Memory B cell (primary cell): ENCODE results near the gene INAVA.
A peak's percentile ranks its signal among the peaks of the same experiment; 100 is the strongest.

Experiments used
- ATAC-seq: fragments of 150-1000 bp; cut with Tn5 transposase; 2 replicates; pipeline ENCODE4 v1.10.0; 2021; ENCODE audit warnings: low read depth, mild to moderate bottlenecking, moderate library complexity
- DNase-seq, 2 donors: peaks; one replicate each; pipeline ENCODE4 v3.0.0; 2022; ENCODE audit warnings: low spot score in 2 of 2
- H3K27ac Mint-ChIP-seq: one replicate; pipeline ENCODE4 v1.8.0; 2022; ENCODE audit warnings: mild to moderate bottlenecking, moderate library complexity, mixed read lengths
- H3K27me3 Mint-ChIP-seq: one replicate; pipeline ENCODE4 v1.8.0; 2022; ENCODE audit warnings: mixed read lengths
- H3K36me3 Mint-ChIP-seq: one replicate; pipeline ENCODE4 v1.8.0; 2022; ENCODE audit warnings: mild to moderate bottlenecking, mixed read lengths
- H3K4me1 Mint-ChIP-seq: one replicate; pipeline ENCODE4 v1.8.0; 2022; ENCODE audit warnings: mixed read lengths
- H3K4me3 Mint-ChIP-seq: one replicate; pipeline ENCODE4 v1.8.0; 2022; ENCODE audit warnings: mild to moderate bottlenecking, moderate library complexity, mixed read lengths
- H3K9me3 Mint-ChIP-seq: one replicate; pipeline ENCODE4 v1.8.0; 2022; ENCODE audit warnings: mixed read lengths

The INAVA gene

GRCh38 chr1:200869376-200869752 is 25.3 kb upstream of the INAVA start:
- ATAC-seq: peak; percentile 3
- peak overlapping the region; percentile 80 for H3K4me3 Mint-ChIP-seq
- peaks cover 47% of the 10 kb centered on the region for H3K4me1 Mint-ChIP-seq
- no peaks in the 10 kb centered on the region for H3K9me3 Mint-ChIP-seq
- DNase-seq: no peak
- H3K27ac Mint-ChIP-seq: peak overlapping the region; percentile 88
- H3K36me3 Mint-ChIP-seq: no peaks in the 10 kb centered on the region
- H3K27me3 Mint-ChIP-seq: peaks cover 1% of the 10 kb centered on the region

DNA sequence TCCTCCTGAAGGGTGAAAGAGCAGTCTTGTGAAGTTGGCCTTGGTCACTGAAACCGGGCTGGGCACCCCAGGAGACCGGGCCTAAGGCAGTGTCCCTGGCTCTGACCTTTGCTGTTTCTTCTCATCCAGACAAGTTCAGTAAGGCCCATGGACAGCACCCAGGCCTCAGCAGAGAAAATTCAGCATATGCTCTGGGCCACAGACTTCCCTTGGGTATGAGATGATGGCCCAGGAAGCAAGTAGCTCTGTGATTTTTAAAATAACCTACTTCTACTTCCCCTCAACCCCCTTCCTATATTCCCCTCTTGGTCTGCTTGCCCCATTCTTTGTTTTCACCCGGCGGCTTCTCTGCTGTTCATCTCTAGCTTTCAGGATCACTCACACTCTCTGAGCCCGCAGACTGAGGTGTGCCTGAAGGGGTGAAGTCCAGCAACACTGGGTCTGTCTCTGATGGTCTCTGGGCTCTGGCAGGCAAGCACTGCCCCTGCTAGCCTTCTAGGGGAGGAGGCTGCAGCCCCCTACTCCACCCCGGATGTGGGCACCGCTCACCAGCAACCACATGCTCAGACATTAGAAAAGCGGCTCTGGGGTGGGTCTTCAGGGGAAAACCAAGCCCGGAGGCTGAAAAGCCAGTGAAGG is 24.8 kb upstream of the INAVA start:
- Mint-ChIP-seq H3K36me3 (no peaks in the 10 kb centered on the region), H3K9me3 (no peaks in the 10 kb centered on the region), H3K4me1 (peaks cover 50% of the 10 kb centered on the region), H3K27me3 (peaks cover 3% of the 10 kb centered on the region), H3K27ac (peak overlapping the region; percentile 88), H3K4me3 (peak overlapping the region; percentile 80)
- no peak for DNase-seq
- ATAC-seq: peak; percentile 49

DNA sequence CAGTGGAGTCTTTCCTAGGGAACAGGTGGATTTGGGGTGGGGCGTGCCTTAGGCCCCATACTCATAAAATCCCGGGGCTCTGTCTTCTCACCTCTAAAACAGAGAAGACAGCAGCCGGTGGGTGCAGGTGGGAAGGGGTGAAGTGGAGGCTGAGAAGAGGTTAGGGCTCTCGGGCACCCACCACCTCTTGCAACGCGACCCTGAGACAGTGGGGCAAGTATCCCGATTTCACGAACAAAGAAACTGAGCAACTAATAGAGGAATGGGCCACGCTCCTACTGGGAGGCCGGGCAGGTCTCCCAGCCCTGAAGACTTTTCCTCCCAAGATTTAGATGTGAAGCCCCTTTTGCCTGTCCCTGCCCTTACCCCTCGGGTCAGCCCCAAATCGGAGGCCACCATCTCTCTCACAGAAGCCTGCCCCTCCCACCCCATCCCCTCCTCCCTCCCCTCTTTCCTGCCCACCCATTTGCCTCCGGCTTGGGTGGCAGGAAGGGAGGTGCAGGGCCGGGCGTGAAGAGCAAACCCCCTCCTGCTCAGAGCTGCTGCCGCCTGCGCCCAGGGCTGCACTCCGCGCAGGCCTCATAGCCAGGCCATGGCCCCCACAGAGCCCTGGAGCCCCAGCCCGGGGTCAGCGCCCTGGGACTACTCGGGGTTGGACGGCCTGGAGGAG is 22.1 kb upstream of the INAVA start, which contains the start of gene GPR25:
Gene GPR25 (plus strand): TSS at position 536 of the 670 bp plus-strand sequence. CDS start 57 bp downstream, at position 593.
- Mint-ChIP-seq H3K4me3 (peak within 1 kb of the TSS; percentile 80), H3K4me1 (peaks cover 42% of the 10 kb centered on the region), H3K27me3 (peaks cover 5% of the 10 kb centered on the region), H3K9me3 (no peaks in the 10 kb centered on the region), H3K27ac (peak within 1 kb of the TSS; percentile 92), H3K36me3 (no peaks in the 10 kb centered on the region)
- ATAC-seq (no peak), DNase-seq (no peak)

DNA sequence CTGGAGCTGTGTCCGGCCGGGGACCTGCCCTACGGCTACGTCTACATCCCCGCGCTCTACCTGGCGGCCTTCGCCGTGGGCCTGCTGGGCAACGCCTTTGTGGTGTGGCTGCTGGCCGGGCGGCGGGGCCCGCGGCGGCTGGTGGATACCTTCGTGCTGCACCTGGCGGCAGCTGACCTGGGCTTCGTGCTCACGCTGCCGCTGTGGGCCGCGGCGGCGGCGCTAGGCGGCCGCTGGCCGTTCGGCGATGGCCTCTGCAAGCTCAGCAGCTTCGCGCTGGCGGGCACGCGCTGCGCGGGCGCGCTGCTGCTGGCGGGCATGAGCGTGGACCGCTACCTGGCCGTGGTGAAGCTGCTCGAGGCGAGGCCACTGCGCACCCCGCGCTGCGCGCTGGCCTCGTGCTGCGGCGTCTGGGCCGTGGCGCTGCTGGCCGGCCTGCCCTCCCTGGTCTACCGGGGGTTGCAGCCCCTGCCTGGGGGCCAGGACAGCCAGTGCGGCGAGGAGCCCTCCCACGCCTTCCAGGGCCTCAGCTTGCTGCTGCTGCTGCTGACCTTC is 21.5 kb upstream of the INAVA start:
- H3K4me1 Mint-ChIP-seq: peaks cover 42% of the 10 kb centered on the region
- H3K27ac Mint-ChIP-seq: peak overlapping the region; percentile 92
- H3K27me3 Mint-ChIP-seq: peaks cover 5% of the 10 kb centered on the region
- peak overlapping the region; percentile 80 for H3K4me3 Mint-ChIP-seq
- DNase-seq: no peak
- ATAC-seq: no peak
- H3K36me3 Mint-ChIP-seq: no peaks in the 10 kb centered on the region
- no peaks in the 10 kb centered on the region for H3K9me3 Mint-ChIP-seq

DNA sequence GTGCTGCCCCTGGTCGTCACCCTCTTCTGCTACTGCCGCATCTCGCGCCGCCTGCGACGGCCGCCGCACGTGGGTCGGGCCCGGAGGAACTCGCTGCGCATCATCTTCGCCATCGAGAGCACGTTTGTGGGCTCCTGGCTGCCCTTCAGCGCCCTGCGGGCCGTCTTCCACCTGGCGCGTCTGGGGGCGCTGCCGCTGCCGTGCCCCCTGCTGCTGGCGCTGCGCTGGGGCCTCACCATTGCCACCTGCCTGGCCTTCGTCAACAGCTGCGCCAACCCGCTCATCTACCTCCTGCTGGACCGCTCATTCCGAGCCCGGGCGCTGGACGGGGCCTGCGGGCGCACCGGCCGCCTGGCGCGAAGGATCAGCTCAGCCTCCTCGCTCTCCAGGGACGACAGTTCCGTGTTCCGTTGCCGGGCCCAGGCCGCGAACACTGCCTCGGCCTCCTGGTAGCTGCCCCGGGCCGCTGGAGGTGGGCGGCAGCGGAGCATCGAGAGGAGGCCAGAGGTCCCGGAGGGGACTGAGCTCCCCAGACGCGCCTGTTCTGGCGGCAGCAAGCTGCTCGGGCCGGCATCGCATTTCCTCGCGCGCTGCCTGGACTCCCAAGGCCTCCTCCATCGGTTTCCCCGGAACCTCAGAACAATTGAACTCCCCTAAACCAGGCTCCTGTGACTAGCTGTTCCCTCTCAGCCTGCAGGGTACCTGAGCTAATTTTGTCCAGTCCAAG is 20.9 kb upstream of the INAVA start:
- DNase-seq (peak in 1 of 2 donors; percentile 56), ATAC-seq (peak; percentile 65)
- Mint-ChIP-seq H3K36me3 (no peaks in the 10 kb centered on the region), H3K27ac (peak overlapping the region; percentile 92), H3K27me3 (peaks cover 5% of the 10 kb centered on the region), H3K9me3 (no peaks in the 10 kb centered on the region), H3K4me1 (peaks cover 45% of the 10 kb centered on the region), H3K4me3 (peak overlapping the region; percentile 80)

DNA sequence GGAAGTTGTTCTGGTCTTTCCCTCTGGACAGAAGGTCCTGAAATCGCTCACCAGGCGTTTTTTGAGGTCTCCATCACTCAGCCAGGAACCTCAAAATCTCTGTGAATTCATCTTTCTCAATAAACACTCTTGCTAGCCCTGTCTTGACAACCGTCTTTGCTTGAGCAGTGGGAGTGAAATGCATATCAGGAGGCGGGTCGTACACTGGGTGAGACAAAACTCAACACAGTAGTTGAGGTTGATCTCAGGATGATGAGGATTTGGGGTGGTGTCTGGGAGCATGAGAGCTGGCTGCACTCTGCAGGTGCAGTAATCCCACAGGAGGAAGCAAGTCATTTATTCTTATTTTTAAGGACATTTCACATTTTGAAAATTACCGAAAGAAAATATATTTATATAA is 20.0 kb upstream of the INAVA start:
- H3K4me1 Mint-ChIP-seq: peaks cover 41% of the 10 kb centered on the region
- DNase-seq: no peak
- no peaks in the 10 kb centered on the region for H3K36me3 Mint-ChIP-seq
- H3K4me3 Mint-ChIP-seq: peak overlapping the region; percentile 80
- no peak for ATAC-seq
- no peaks in the 10 kb centered on the region for H3K9me3 Mint-ChIP-seq
- peaks cover 5% of the 10 kb centered on the region for H3K27me3 Mint-ChIP-seq
- peak overlapping the region; percentile 92 for H3K27ac Mint-ChIP-seq

GRCh38 chr1:200875416-200875815 is 19.3 kb upstream of the INAVA start:
- no peaks in the 10 kb centered on the region for H3K36me3 Mint-ChIP-seq
- peaks cover 36% of the 10 kb centered on the region for H3K4me1 Mint-ChIP-seq
- DNase-seq (no peak), ATAC-seq (no peak)
- H3K27me3 Mint-ChIP-seq: peaks cover 5% of the 10 kb centered on the region
- H3K4me3 Mint-ChIP-seq: no peak overlapping the region
- no peak overlapping the region for H3K27ac Mint-ChIP-seq
- H3K9me3 Mint-ChIP-seq: no peaks in the 10 kb centered on the region

GRCh38 chr1:200877010-200877409 is 17.7 kb upstream of the INAVA start:
- DNase-seq (no peak), ATAC-seq (no peak)
- Mint-ChIP-seq H3K36me3 (no peaks in the 10 kb centered on the region), H3K4me1 (peaks cover 22% of the 10 kb centered on the region), H3K27me3 (peaks cover 5% of the 10 kb centered on the region), H3K27ac (no peak overlapping the region), H3K9me3 (no peaks in the 10 kb centered on the region), H3K4me3 (no peak overlapping the region)

- Mint-ChIP-seq H3K36me3 (no peaks in the 10 kb centered on the region), H3K4me3 (no peak overlapping the region), H3K9me3 (no peaks in the 10 kb centered on the region), H3K27me3 (peaks cover 5% of the 10 kb centered on the region), H3K4me1 (peaks cover 20% of the 10 kb centered on the region), H3K27ac (no peak overlapping the region)
- ATAC-seq (no peak), DNase-seq (peak in 1 of 2 donors; percentile 9)
Measured at GRCh38 chr1:200877839-200878551, 16.7 kb upstream of the INAVA start.

- peaks cover 2% of the 10 kb centered on the region for H3K27me3 Mint-ChIP-seq
Measured at GRCh38 chr1:200880212-200880611, 14.5 kb upstream of the INAVA start.

DNA sequence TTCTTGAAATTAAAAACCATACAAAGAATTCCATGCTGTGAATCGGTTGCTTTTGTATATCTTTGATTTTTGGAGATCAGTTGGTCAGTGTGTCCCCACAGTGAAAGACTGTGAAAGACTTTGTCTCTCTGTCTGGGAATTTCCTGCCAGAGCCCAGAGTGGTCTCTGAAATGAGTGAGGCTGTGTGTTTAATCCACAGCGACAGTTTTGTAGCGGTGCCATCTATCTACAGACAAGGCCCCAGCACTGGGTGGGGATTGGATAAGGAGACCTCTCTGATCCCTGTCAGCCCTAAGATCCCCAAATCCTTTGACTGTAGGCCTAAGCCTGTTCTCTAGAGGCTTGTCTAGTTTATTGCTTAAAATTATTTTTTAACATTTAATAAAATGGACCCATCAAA is 11.6 kb upstream of the INAVA start:
- Mint-ChIP-seq H3K27ac (no peak overlapping the region), H3K27me3 (no peaks in the 10 kb centered on the region), H3K9me3 (no peaks in the 10 kb centered on the region), H3K4me3 (no peak overlapping the region), H3K36me3 (no peaks in the 10 kb centered on the region), H3K4me1 (peaks cover 19% of the 10 kb centered on the region)
- no peak for DNase-seq
- ATAC-seq: no peak

More at GRCh38 chr1:200880212-200880611, 14.5 kb upstream of the INAVA start:
- Mint-ChIP-seq H3K4me1 (peaks cover 12% of the 10 kb centered on the region), H3K9me3 (no peaks in the 10 kb centered on the region), H3K36me3 (no peaks in the 10 kb centered on the region), H3K4me3 (no peak overlapping the region), H3K27ac (no peak overlapping the region)
- ATAC-seq (no peak), DNase-seq (no peak)

DNA sequence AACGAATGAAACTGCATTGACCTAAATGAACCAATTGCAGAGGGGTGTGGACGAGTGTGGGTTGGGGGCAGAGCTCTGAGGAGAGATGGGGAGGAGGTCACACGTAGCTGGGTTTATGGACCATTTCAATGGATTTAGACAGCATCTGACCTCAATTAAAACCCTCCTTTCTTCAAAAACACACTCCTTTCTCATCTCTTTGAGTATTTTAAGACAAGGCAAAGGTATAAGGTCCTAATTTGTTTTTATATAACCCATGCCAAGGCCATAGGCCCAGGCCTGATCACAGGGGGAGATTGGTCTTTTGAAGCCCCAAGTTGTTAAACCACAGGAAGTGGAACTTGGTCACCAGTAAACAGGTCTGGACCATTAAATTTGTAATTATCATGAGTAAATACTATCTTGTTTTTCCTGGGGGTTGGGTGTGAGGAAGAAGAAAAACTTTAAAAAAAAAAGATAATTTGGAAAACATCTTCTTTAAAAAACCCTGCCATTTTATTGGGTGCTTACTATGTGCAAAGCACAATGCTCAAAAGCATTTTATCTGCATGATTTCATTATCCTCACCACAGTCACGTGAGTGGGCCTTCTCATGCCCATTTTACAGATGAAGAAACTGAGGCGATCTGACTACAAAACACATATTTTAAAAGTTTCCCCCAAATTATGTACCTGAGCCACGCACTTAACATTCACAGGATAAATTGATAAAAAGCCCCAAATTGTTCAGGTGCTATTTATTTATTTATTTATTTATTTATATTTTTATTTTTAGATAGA is 8.9 kb upstream of the INAVA start:
- Mint-ChIP-seq H3K4me3 (no peak overlapping the region), H3K4me1 (peaks cover 32% of the 10 kb centered on the region), H3K36me3 (no peaks in the 10 kb centered on the region), H3K9me3 (no peaks in the 10 kb centered on the region), H3K27ac (no peak overlapping the region), H3K27me3 (no peaks in the 10 kb centered on the region)
- no peak for ATAC-seq
- no peak for DNase-seq

GRCh38 chr1:200886594-200886993 is 8.1 kb upstream of the INAVA start:
- Mint-ChIP-seq H3K4me1 (peaks cover 32% of the 10 kb centered on the region), H3K9me3 (no peaks in the 10 kb centered on the region), H3K36me3 (no peaks in the 10 kb centered on the region), H3K27me3 (peaks cover 3% of the 10 kb centered on the region), H3K4me3 (no peak overlapping the region), H3K27ac (no peak overlapping the region)
- no peak for DNase-seq
- ATAC-seq: no peak
